Breast epithelium (tissue), 4 donors: ENCODE results near the gene CYB5D1. TPM values are rescaled to one million over a fixed set of nuclear protein-coding genes. Genes with fewer than 3 reads are reported as not detected.

Source experiments
- DNase-seq, 2 donors: peaks; one replicate each; pipeline ENCODE4 v3.0.0-alpha.2; 2019; ENCODE audit warnings: low spot score in 2 of 2
- H3K27ac ChIP-seq, 2 donors: fragments of 200-600 bp; sonication (generic) in 1 of 2; one replicate each; pipeline ENCODE4 v1.5.1; 2016 to 2019; ENCODE audit warnings: mild to moderate bottlenecking in 1 of 2
- H3K27me3 ChIP-seq, 2 donors: fragments of 200-600 bp; sonication (generic) in 1 of 2; one replicate each; pipeline versions ENCODE4 v1.5.1 to v1.6.0; 2017 to 2019; ENCODE audit warnings: control low read depth in 1 of 2, mild to moderate bottlenecking in 1 of 2
- H3K36me3 ChIP-seq: fragments of 200-600 bp; one replicate; pipeline ENCODE4 v1.5.1; 2019
- H3K4me1 ChIP-seq, 2 donors: fragments of 200-600 bp; sonication (generic); one replicate each; pipeline ENCODE4 v1.5.1; 2016 to 2019; ENCODE audit warnings: control low read depth in 1 of 2
- H3K4me3 ChIP-seq, 3 donors: fragments of 200-600 bp; sonication (generic); 1 replicate in 2 of 3; 2 replicates in 1 of 3; pipeline ENCODE4 v1.5.1; 2016 to 2019; ENCODE audit warnings: mild to moderate bottlenecking in 3 of 3, moderate library complexity in 2 of 3
- H3K9me3 ChIP-seq, 2 donors: fragments of 200-600 bp; sonication (generic) in 1 of 2; one replicate each; pipeline ENCODE4 v1.5.1; 2016 to 2019; ENCODE audit warnings: control low read depth in 1 of 2
- POLR2A ChIP-seq: fragments of 450-650 bp; IDR thresholded peaks from one replicate; pipeline ENCODE4 v1.6.1; 2016; ENCODE audit warnings: antibody characterized with exemption, mild to moderate bottlenecking, moderate library complexity
- POLR2AphosphoS5 ChIP-seq, 3 donors: sonication (generic); formaldehyde crosslinking; IDR thresholded peaks; one replicate each; pipeline ENCODE4 v1.6.1; 2017; ENCODE audit warnings: antibody characterized with exemption in 3 of 3
- intact Hi-C: fragments of 100-400 bp; cut with DNase I; formaldehyde crosslinking; loops from one replicate; pipeline ENCODE4 v1.15.1; 2023; ENCODE audit warnings: low total_unique reads
- total RNA-seq, 3 donors: library from RNA; depleted of rRNA; stranded (reverse); fragments of >200 nt; gene quantifications; one replicate each; pipeline ENCODE4 v1.1.0, GENCODE V29; 2016
- TF ChIP-seq, protein P1 (sequence below), 3 donors: fragments of 450-650 bp; IDR thresholded peaks; one replicate each; pipeline ENCODE4 v1.5.1; 2016 to 2017; ENCODE audit warnings: antibody characterized with exemption in 3 of 3, mild to moderate bottlenecking in 3 of 3, moderate library complexity in 3 of 3

The CYB5D1 gene
- total RNA-seq, 3 donors from 2014 or later = 8.2 to 20.5 (median 13.4) TPM

DNA sequence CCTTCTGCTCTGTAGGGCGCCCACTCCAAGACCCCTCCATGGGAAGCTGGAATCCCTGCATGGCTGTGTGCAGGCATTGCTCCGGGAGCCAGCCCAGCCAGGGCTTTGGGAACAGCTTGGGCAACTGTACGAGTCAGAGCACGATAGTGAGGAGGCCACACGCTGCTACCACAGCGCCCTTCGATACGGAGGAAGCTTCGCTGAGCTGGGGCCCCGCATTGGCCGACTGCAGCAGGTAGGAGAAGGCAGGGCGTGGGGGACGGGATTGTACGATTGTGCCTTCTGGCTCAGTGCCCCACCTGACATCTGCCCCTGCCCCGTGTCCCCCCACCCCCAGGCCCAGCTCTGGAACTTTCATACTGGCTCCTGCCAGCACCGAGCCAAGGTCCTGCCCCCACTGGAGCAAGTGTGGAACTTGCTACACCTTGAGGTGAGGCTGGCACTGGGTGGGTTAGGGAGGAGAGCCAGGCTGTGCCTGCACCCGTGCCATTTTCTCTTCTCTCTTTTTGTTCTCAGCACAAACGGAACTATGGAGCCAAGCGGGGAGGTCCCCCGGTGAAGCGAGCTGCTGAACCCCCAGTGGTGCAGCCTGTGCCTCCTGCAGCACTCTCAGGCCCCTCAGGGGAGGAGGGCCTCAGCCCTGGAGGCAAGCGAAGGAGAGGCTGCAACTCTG is 11.6 kb upstream of the CYB5D1 start:
- intact Hi-C loops = no loop called here
- TF ChIP-seq POLR2A (no peak), POLR2AphosphoS5 (IDR thresholded peaks at IDR 0.05) (no peak)
- TF ChIP-seq, protein P1, sequence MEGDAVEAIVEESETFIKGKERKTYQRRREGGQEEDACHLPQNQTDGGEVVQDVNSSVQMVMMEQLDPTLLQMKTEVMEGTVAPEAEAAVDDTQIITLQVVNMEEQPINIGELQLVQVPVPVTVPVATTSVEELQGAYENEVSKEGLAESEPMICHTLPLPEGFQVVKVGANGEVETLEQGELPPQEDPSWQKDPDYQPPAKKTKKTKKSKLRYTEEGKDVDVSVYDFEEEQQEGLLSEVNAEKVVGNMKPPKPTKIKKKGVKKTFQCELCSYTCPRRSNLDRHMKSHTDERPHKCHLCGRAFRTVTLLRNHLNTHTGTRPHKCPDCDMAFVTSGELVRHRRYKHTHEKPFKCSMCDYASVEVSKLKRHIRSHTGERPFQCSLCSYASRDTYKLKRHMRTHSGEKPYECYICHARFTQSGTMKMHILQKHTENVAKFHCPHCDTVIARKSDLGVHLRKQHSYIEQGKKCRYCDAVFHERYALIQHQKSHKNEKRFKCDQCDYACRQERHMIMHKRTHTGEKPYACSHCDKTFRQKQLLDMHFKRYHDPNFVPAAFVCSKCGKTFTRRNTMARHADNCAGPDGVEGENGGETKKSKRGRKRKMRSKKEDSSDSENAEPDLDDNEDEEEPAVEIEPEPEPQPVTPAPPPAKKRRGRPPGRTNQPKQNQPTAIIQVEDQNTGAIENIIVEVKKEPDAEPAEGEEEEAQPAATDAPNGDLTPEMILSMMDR (IDR thresholded peaks at IDR 0.05) = no peak
- peaks cover 4 to 9% of the 10 kb centered on the region in 2 donors for H3K4me1 ChIP-seq
- no peak overlapping the region for H3K27ac ChIP-seq
- H3K9me3 ChIP-seq = no peaks in the 10 kb centered on the region
- no peaks in the 10 kb centered on the region for H3K27me3 ChIP-seq
- peak in 1 of 2 donors; percentile 46 for DNase-seq
- no peak overlapping the region for H3K4me3 ChIP-seq
- no peaks in the 10 kb centered on the region for H3K36me3 ChIP-seq

DNA sequence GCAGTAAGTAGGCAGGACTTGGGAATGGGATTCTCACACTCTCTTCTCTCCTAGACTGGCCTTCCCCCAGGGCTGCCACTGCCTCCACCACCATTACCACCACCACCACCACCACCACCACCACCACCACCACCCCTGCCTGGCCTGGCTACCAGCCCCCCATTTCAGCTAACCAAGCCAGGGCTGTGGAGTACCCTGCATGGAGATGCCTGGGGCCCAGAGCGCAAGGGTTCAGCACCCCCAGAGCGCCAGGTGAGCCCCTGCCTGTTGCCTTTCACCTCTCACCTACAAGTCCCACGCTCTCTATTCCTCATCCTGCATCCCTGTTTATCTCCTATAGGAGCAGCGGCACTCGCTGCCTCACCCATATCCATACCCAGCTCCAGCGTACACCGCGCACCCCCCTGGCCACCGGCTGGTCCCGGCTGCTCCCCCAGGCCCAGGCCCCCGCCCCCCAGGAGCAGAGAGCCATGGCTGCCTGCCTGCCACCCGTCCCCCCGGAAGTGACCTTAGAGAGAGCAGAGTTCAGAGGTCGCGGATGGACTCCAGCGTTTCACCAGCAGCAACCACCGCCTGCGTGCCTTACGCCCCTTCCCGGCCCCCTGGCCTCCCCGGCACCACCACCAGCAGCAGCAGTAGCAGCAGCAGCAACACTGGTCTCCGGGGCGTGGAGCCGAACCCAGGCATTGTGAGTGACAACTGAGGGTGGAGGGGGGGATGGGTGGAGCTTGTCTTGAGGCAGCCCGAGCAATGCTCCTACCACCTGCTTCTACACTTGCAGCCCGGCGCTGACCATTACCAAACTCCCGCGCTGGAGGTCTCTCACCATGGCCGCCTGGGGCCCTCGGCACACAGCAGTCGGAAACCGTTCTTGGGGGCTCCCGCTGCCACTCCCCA is 10.8 kb upstream of the CYB5D1 start:
- H3K4me1 ChIP-seq = peaks cover 6 to 7% of the 10 kb centered on the region in 2 donors
- no peaks in the 10 kb centered on the region for H3K36me3 ChIP-seq
- TF ChIP-seq, protein P1 (IDR thresholded peaks at IDR 0.05) = no peak
- TF ChIP-seq POLR2A = no peak
- TF ChIP-seq POLR2AphosphoS5 (IDR thresholded peaks at IDR 0.05) = no peak
- H3K27me3 ChIP-seq = no peaks in the 10 kb centered on the region
- H3K9me3 ChIP-seq = no peaks in the 10 kb centered on the region
- H3K4me3 ChIP-seq = no peak overlapping the region
- no peak overlapping the region for H3K27ac ChIP-seq
- intact Hi-C loops = no loop called here
- DNase-seq = peak in 1 of 2 donors; percentile 48

DNA sequence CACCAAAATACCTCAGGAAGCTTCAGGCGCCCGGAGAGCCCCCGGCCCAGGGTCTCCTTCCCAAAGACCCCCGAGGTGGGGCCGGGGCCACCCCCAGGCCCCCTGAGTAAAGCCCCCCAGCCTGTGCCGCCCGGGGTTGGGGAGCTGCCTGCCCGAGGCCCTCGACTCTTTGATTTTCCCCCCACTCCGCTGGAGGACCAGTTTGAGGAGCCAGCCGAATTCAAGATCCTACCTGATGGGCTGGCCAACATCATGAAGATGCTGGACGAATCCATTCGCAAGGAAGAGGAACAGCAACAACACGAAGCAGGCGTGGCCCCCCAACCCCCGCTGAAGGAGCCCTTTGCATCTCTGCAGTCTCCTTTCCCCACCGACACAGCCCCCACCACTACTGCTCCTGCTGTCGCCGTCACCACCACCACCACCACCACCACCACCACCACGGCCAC is 9.6 kb upstream of the CYB5D1 start:
- DNase-seq = no peak
- no peaks in the 10 kb centered on the region for H3K9me3 ChIP-seq
- TF ChIP-seq POLR2A (no peak), POLR2AphosphoS5 (IDR thresholded peaks at IDR 0.05) (no peak)
- TF ChIP-seq, protein P1 (IDR thresholded peaks at IDR 0.05) = no peak
- no peak overlapping the region for H3K4me3 ChIP-seq
- intact Hi-C loops = no loop called here
- peaks cover 6 to 10% of the 10 kb centered on the region in 2 donors for H3K4me1 ChIP-seq
- H3K27ac ChIP-seq = no peak overlapping the region
- H3K27me3 ChIP-seq = no peaks in the 10 kb centered on the region
- H3K36me3 ChIP-seq = no peaks in the 10 kb centered on the region

DNA sequence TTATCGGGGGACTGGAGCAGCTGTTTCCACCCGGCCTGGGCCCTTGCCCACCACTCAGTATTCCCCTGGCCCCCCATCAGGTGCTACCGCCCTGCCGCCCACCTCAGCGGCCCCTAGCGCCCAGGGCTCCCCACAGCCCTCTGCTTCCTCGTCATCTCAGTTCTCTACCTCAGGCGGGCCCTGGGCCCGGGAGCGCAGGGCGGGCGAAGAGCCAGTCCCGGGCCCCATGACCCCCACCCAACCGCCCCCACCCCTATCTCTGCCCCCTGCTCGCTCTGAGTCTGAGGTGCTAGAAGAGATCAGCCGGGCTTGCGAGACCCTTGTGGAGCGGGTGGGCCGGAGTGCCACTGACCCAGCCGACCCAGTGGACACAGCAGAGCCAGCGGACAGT is 9.1 kb upstream of the CYB5D1 start:
- intact Hi-C loops = no loop called here
- Histone ChIP-seq H3K9me3 (no peaks in the 10 kb centered on the region), H3K27ac (no peak overlapping the region), H3K27me3 (no peaks in the 10 kb centered on the region), H3K36me3 (no peaks in the 10 kb centered on the region), H3K4me1 (peaks cover 6 to 10% of the 10 kb centered on the region in 2 donors), H3K4me3 (no peak overlapping the region)
- no peak for DNase-seq
- TF ChIP-seq, protein P1 (IDR thresholded peaks at IDR 0.05) = no peak
- TF ChIP-seq POLR2A = no peak
- no peak for TF ChIP-seq POLR2AphosphoS5 (IDR thresholded peaks at IDR 0.05)
